Temporal lobe (tissue), 1 donor: ENCODE data around the gene BRS3. TPM values are rescaled to one million over a fixed set of nuclear protein-coding genes. Genes with fewer than 3 reads are reported as not detected.

Source experiments
- total RNA-seq: library from RNA; depleted of rRNA; stranded (reverse); fragments of >200 nt; gene quantifications from one replicate; pipeline ENCODE4 v1.2.3, GENCODE V29; 2014

BRS3 gene
- total RNA-seq, 1 donor from 2014 or later: 0.49 TPM

Other genes starting within 250 kb of the BRS3 start
- gene MAP7D3, start 236.5 kb upstream of the BRS3 start, total RNA-seq: 0.98 TPM
- not detected for gene ADGRG4, start 187.0 kb upstream of the BRS3 start, total RNA-seq
- 72.8 TPM for gene HTATSF1, start 9.6 kb downstream of the BRS3 start, total RNA-seq
- not detected for gene VGLL1, start 44.3 kb downstream of the BRS3 start, total RNA-seq
- gene CD40LG, start 160.2 kb downstream of the BRS3 start, total RNA-seq: not detected